SK-N-SH (cell line): ENCODE results near the gene PARD3.

Source experiments
- EP300 ChIP-seq, 2 experiments: IDR thresholded peaks; 2 replicates each; pipeline versions ENCODE4 v1.4.0 to v1.6.1; 2012; ENCODE audit warnings: borderline replicate concordance in 1 of 2, low read depth in 1 of 2, low read length in 1 of 2
- RAD21 ChIP-seq: IDR thresholded peaks from 2 replicates; pipeline ENCODE4 v1.6.1; 2012; ENCODE audit warnings: mild to moderate bottlenecking, low read length
- RCOR1 ChIP-seq: fragments of 150-350 bp; IDR thresholded peaks from 2 replicates; pipeline ENCODE4 v1.6.1; 2017; ENCODE audit warnings: antibody characterized with exemption, low read length
- RXRA ChIP-seq: IDR thresholded peaks from 2 replicates; pipeline ENCODE4 v1.4.0; 2012; ENCODE audit warnings: low read depth, mild to moderate bottlenecking, borderline replicate concordance
- SIN3A ChIP-seq: IDR thresholded peaks from 2 replicates; pipeline ENCODE4 v1.6.1; 2012; ENCODE audit warnings: low read depth, mild to moderate bottlenecking, low read length, moderate library complexity, borderline replicate concordance
- SMC3 ChIP-seq: IDR thresholded peaks from 2 replicates; pipeline ENCODE4 v1.6.1; 2012; ENCODE audit warnings: low read depth, low read length, improper control_type of control experiment
- TEAD4 ChIP-seq: IDR thresholded peaks from 2 replicates; pipeline ENCODE4 v1.4.0; 2012; ENCODE audit warnings: mild to moderate bottlenecking, borderline replicate concordance; ENCODE audit not compliant: insufficient read depth
- TF ChIP-seq, protein P1 (sequence below): fragments of 200-600 bp; sonication (generic); IDR thresholded peaks from 2 replicates; pipeline ENCODE4 v1.6.1; 2017; ENCODE audit warnings: antibody characterized with exemption, mild to moderate bottlenecking, moderate library complexity
- TF ChIP-seq, protein P2 (sequence below): fragments of 150-350 bp; IDR thresholded peaks from 2 replicates; pipeline ENCODE4 v1.6.1; 2017; ENCODE audit warnings: antibody characterized with exemption, low read length, low read depth, borderline replicate concordance

DNA sequence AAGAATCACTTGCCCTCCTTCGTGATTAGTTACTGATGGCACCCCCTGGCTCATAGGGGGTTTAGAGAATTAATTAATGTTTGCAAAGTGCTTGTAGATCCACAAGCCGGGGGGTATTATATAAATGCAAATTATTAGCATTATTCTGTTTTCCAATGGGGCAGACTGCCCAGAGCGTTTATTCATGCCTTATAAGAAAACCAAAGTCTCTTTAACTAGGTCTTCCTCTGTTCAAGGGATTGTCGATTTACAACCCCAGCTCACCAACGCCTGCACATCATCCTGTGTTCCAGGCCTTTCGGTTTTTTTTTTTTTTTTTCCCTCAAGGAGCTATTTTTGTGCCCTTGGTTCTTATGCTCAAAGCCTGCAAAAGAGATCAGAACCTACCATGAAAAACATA is 630.7 kb downstream of the PARD3 start:
- TF ChIP-seq, protein P1, sequence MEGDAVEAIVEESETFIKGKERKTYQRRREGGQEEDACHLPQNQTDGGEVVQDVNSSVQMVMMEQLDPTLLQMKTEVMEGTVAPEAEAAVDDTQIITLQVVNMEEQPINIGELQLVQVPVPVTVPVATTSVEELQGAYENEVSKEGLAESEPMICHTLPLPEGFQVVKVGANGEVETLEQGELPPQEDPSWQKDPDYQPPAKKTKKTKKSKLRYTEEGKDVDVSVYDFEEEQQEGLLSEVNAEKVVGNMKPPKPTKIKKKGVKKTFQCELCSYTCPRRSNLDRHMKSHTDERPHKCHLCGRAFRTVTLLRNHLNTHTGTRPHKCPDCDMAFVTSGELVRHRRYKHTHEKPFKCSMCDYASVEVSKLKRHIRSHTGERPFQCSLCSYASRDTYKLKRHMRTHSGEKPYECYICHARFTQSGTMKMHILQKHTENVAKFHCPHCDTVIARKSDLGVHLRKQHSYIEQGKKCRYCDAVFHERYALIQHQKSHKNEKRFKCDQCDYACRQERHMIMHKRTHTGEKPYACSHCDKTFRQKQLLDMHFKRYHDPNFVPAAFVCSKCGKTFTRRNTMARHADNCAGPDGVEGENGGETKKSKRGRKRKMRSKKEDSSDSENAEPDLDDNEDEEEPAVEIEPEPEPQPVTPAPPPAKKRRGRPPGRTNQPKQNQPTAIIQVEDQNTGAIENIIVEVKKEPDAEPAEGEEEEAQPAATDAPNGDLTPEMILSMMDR = no peak
- TF ChIP-seq SMC3 (no peak), SIN3A (no peak), RXRA (no peak), TEAD4 (no peak), RAD21 (no peak), RCOR1 (no peak), EP300 (IDR thresholded peaks at IDR 0.05; ENCODE audit: borderline replicate concordance in 1 of 2, low read depth in 1 of 2, low read length in 1 of 2) (no peak)
- TF ChIP-seq, protein P2, sequence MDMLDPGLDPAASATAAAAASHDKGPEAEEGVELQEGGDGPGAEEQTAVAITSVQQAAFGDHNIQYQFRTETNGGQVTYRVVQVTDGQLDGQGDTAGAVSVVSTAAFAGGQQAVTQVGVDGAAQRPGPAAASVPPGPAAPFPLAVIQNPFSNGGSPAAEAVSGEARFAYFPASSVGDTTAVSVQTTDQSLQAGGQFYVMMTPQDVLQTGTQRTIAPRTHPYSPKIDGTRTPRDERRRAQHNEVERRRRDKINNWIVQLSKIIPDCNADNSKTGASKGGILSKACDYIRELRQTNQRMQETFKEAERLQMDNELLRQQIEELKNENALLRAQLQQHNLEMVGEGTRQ = no peak
